H9 (cell line): ENCODE measurements around the gene PRICKLE1. TPM values are rescaled to one million over a fixed set of nuclear protein-coding genes. Genes with fewer than 3 reads are reported as not detected.

Source experiments
- DNase-seq: peaks from one replicate; pipeline ENCODE4 v3.0.0-alpha.2; 2017
- H2AFZ ChIP-seq: one replicate; pipeline ENCODE4 v1.6.1; 2013; ENCODE audit warnings: mild to moderate bottlenecking, low read length, control low read depth, moderate library complexity
- H2AK5ac ChIP-seq: 2 replicates; pipeline ENCODE4 v1.6.1; 2013; ENCODE audit warnings: low read length, control low read depth, mixed read lengths; ENCODE audit not compliant: insufficient read length
- H2BK120ac ChIP-seq: one replicate; pipeline ENCODE4 v1.6.1; 2013; ENCODE audit warnings: low read depth, mild to moderate bottlenecking, low read length, control low read depth, inconsistent platforms; ENCODE audit not compliant: poor library complexity, severe bottlenecking
- H2BK12ac ChIP-seq: 2 replicates; pipeline ENCODE4 v1.6.1; 2013; ENCODE audit warnings: low read length, control low read depth, mixed read lengths, low read depth; ENCODE audit not compliant: insufficient read length
- H2BK15ac ChIP-seq: 2 replicates; pipeline ENCODE4 v1.6.1; 2013; ENCODE audit warnings: low read depth, low read length, control low read depth
- H2BK20ac ChIP-seq: one replicate; pipeline ENCODE4 v1.6.1; 2013; ENCODE audit warnings: low read depth, mild to moderate bottlenecking, low read length, control low read depth, inconsistent platforms; ENCODE audit not compliant: poor library complexity, severe bottlenecking
- H2BK5ac ChIP-seq: 2 replicates; pipeline ENCODE4 v1.6.1; 2013; ENCODE audit warnings: low read length, control low read depth, mixed read lengths; ENCODE audit not compliant: insufficient read length
- H3K14ac ChIP-seq: 2 replicates; pipeline ENCODE4 v1.6.1; 2013; ENCODE audit warnings: low read length, control low read depth; ENCODE audit not compliant: insufficient read depth
- H3K18ac ChIP-seq: 2 replicates; pipeline ENCODE4 v1.6.1; 2013; ENCODE audit warnings: low read depth, mild to moderate bottlenecking, mixed read lengths, low read length, control low read depth; ENCODE audit not compliant: insufficient read length
- H3K23ac ChIP-seq: 2 replicates; pipeline ENCODE4 v1.6.1; 2013; ENCODE audit warnings: low read length, control low read depth, mixed read lengths, low read depth; ENCODE audit not compliant: insufficient read length
- H3K23me2 ChIP-seq: 2 replicates; pipeline ENCODE4 v1.6.1; 2013; ENCODE audit warnings: low read depth, mild to moderate bottlenecking, mixed read lengths, low read length, control low read depth; ENCODE audit not compliant: insufficient read length, poor library complexity, severe bottlenecking
- H3K27ac ChIP-seq: 2 replicates; pipeline ENCODE4 v1.5.1; 2013; ENCODE audit warnings: low read length, control low read depth, mixed read lengths, low read depth; ENCODE audit not compliant: insufficient read length
- H3K27me3 ChIP-seq: 2 replicates; pipeline ENCODE4 v1.6.1; 2013; ENCODE audit warnings: low read length, control low read depth, inconsistent platforms; ENCODE audit not compliant: insufficient read depth
- H3K4ac ChIP-seq: 2 replicates; pipeline ENCODE4 v1.6.1; 2013; ENCODE audit warnings: low read depth, mild to moderate bottlenecking, control low read depth, inconsistent platforms, low read length, moderate library complexity
- H3K4me1 ChIP-seq: 2 replicates; pipeline ENCODE4 v1.6.1; 2013; ENCODE audit warnings: low read length, control low read depth, inconsistent platforms; ENCODE audit not compliant: insufficient read depth
- H3K4me2 ChIP-seq: 2 replicates; pipeline ENCODE4 v1.6.1; 2013; ENCODE audit warnings: low read length, control low read depth, mixed read lengths; ENCODE audit not compliant: insufficient read length, insufficient read depth
- H3K56ac ChIP-seq: 2 replicates; pipeline ENCODE4 v1.6.1; 2013; ENCODE audit warnings: low read depth, mild to moderate bottlenecking, mixed read lengths, low read length, control low read depth; ENCODE audit not compliant: insufficient read length
- H3K79me1 ChIP-seq: 2 replicates; pipeline ENCODE4 v1.6.1; 2013; ENCODE audit warnings: low read depth, mild to moderate bottlenecking, moderate library complexity, low read length, control low read depth, inconsistent platforms; ENCODE audit not compliant: insufficient read depth, poor library complexity, severe bottlenecking
- H3K79me2 ChIP-seq: 2 replicates; pipeline ENCODE4 v1.6.1; 2013; ENCODE audit warnings: low read length, control low read depth, inconsistent platforms; ENCODE audit not compliant: insufficient read depth
- H3K9ac ChIP-seq: 2 replicates; pipeline ENCODE4 v1.6.1; 2013; ENCODE audit warnings: low read length, control low read depth, mixed read lengths; ENCODE audit not compliant: insufficient read length; ENCODE audit errors: extremely low read depth
- H3K9me3 ChIP-seq: one replicate; pipeline ENCODE4 v1.6.1; 2013; ENCODE audit warnings: low read depth, low read length, inconsistent platforms; ENCODE audit not compliant: control insufficient read depth
- H3T11ph ChIP-seq: one replicate; pipeline ENCODE4 v1.6.1; 2013; ENCODE audit warnings: mild to moderate bottlenecking, low read length, control low read depth, inconsistent platforms
- H4K20me1 ChIP-seq: one replicate; pipeline ENCODE4 v1.6.1; 2013; ENCODE audit not compliant: control insufficient read depth, insufficient read length, insufficient read depth
- H4K5ac ChIP-seq: 2 replicates; pipeline ENCODE4 v1.6.1; 2013; ENCODE audit warnings: low read depth, mild to moderate bottlenecking, mixed read lengths, low read length, control low read depth; ENCODE audit not compliant: insufficient read length
- H4K8ac ChIP-seq: replicated peaks from 2 replicates; pipeline ENCODE4 v1.6.1; 2013; ENCODE audit warnings: low read length, control low read depth, mixed read lengths, low read depth; ENCODE audit not compliant: insufficient read length
- H4K91ac ChIP-seq: 2 replicates; pipeline ENCODE4 v1.6.1; 2013; ENCODE audit warnings: low read depth, mild to moderate bottlenecking, moderate library complexity, mixed read lengths, low read length, control low read depth; ENCODE audit not compliant: insufficient read length
- H3K27ac Mint-ChIP-seq, 3 experiments: 2 replicates in 2 of 3; 3 replicates in 1 of 3; pipeline ENCODE4 v1.8.0; 2020 to 2021; ENCODE audit warnings: mixed read lengths in 3 of 3, mild to moderate bottlenecking in 1 of 3, moderate library complexity in 1 of 3
- H3K27me3 Mint-ChIP-seq: 2 replicates; pipeline ENCODE4 v1.8.0; 2021; ENCODE audit warnings: low read depth, mild to moderate bottlenecking, moderate library complexity, mixed read lengths
- H3K36me3 Mint-ChIP-seq, 3 experiments: 2 replicates in 2 of 3; 3 replicates in 1 of 3; pipeline ENCODE4 v1.8.0; 2020 to 2021; ENCODE audit warnings: low read depth in 3 of 3, mixed read lengths in 3 of 3; ENCODE audit not compliant: insufficient read depth in 1 of 3
- H3K4me1 Mint-ChIP-seq, 2 experiments: 2 replicates each; pipeline ENCODE4 v1.8.0; 2020; ENCODE audit warnings: mixed read lengths in 2 of 2
- H3K4me3 Mint-ChIP-seq, 2 experiments: 2 replicates in 1 of 2; 3 replicates in 1 of 2; pipeline ENCODE4 v1.8.0; 2020 to 2021; ENCODE audit warnings: mild to moderate bottlenecking in 2 of 2, mixed read lengths in 2 of 2, moderate library complexity in 1 of 2
- H3K9me3 Mint-ChIP-seq, 2 experiments: 2 replicates in 1 of 2; 3 replicates in 1 of 2; pipeline ENCODE4 v1.8.0; 2020; ENCODE audit warnings: mild to moderate bottlenecking in 2 of 2, mixed read lengths in 2 of 2, moderate library complexity in 1 of 2
- CTCF ChIP-seq: fragments of 200-600 bp; sonication (generic); conservative IDR thresholded peaks from 3 replicates; pipeline ENCODE4 v1.8.0; 2021; ENCODE audit warnings: antibody characterized with exemption, mild to moderate bottlenecking
- WGBS: extraction: QIAGEN DNeasy Blood & Tissue Kit; methylation state at CpG from one replicate; pipeline ENCODE4 v1.1.7; 2013; ENCODE audit warnings: missing lambda C conversion rate, low lambda C conversion rate, mixed read lengths; ENCODE audit not compliant: insufficient read length; ENCODE audit errors: extremely low coverage; 5-methylcytosine and 5-hydroxymethylcytosine counted together
- total RNA-seq: library from RNA; stranded (reverse); gene quantifications from 2 replicates; pipeline ENCODE4 v1.2.1, GENCODE V29; 2021

Gene PRICKLE1
- total RNA-seq, 1 experiment from 2014 or later, result 20.5 TPM

GRCh38 chr12:42585154-42585840, 4.2 kb downstream of the PRICKLE1 start:
- no peak overlapping the region for H3K23ac ChIP-seq
- no peak overlapping the region for H2BK120ac ChIP-seq
- no peak overlapping the region for H3K4me3 Mint-ChIP-seq

More at GRCh38 chr12:42585154-42585840, 4.2 kb downstream of the PRICKLE1 start:
- Histone ChIP-seq H3K56ac (no peak overlapping the region), H2BK12ac (no peak overlapping the region), H3K79me1 (no peaks in the 10 kb centered on the region), H3K9ac (no peak overlapping the region), H3K18ac (no peak overlapping the region), H2AK5ac (no peak overlapping the region), H4K20me1 (peaks cover 4% of the 10 kb centered on the region), H3K79me2 (no peaks in the 10 kb centered on the region), H3K14ac (no peak overlapping the region), H3K27ac (no peak overlapping the region), H2BK15ac (no peak overlapping the region), H2BK5ac (no peak overlapping the region), H3T11ph (no peak overlapping the region), H2BK20ac (no peak overlapping the region), H3K9me3 (no peaks in the 10 kb centered on the region), H4K8ac (no peak overlapping the region), H4K91ac (no peak overlapping the region), H2AFZ (no peak overlapping the region), H3K4me2 (no peak overlapping the region), H4K5ac (no peak overlapping the region), H3K23me2 (peaks cover 16% of the 10 kb centered on the region), H3K4me1 (peaks cover 5% of the 10 kb centered on the region; the same call in 1 of the 2 replicates), H3K27me3 (peaks cover 7% of the 10 kb centered on the region; the same call in 1 of the 2 replicates), H3K4ac (no peak overlapping the region)
- peaks cover 16 to 20% of the 10 kb centered on the region in 2 experiments for H3K4me1 Mint-ChIP-seq
- H3K9me3 Mint-ChIP-seq, result no peaks in the 10 kb centered on the region; a peak in 1 of 5 replicates
- H3K27ac Mint-ChIP-seq, result no peak overlapping the region
- no peaks in the 10 kb centered on the region for H3K36me3 Mint-ChIP-seq
- no peak for DNase-seq
- TF ChIP-seq CTCF, result no peak
- H3K27me3 Mint-ChIP-seq, result peaks cover 32% of the 10 kb centered on the region
- no CpG with 5 or more reads among the region's 4 CpGs for WGBS
